ENCODE data around the gene CD151. TPM values are rescaled to one million over a fixed set of nuclear protein-coding genes. Genes with fewer than 3 reads are reported as not detected.

CD151 gene
- total RNA-seq, 1 experiment from 2014 or later, result 482 TPM

DNA sequence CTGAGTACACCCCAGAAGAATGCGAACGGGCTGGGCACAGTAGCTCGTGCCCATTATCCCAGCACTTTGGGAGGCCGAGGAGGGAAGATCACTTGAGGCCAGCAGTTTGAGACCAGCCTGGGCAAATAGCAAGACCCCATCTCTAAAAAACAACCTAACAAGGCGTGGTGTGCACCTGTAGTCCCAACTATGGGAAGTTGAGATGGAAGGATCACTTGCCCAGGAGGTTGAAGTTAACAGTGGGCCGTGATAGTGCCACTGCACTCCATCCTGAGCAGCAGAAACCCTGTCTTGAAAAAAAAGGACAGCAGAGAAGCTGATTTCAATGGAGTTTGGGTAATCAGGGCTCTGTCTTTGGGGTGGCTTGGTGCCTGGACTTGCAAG lies 19.7 kb upstream of the CD151 start:
- Mint-ChIP-seq H3K4me3 (ENCODE audit: low read depth, unreplicated experiment) (no peak overlapping the region), H3K36me3 (ENCODE audit: insufficient read depth, unreplicated experiment) (peaks cover 78% of the 10 kb centered on the region), H3K27ac (ENCODE audit: unreplicated experiment) (no peak overlapping the region), H3K4me1 (ENCODE audit: low read depth, unreplicated experiment) (peaks cover 12% of the 10 kb centered on the region), H3K27me3 (ENCODE audit: unreplicated experiment) (no peaks in the 10 kb centered on the region), H3K9me3 (ENCODE audit: low read depth, unreplicated experiment) (no peaks in the 10 kb centered on the region)
- intact Hi-C loops (cut with micrococcal nuclease; ENCODE audit: unreplicated experiment), result no loop called here
- TF ChIP-seq, protein P1, sequence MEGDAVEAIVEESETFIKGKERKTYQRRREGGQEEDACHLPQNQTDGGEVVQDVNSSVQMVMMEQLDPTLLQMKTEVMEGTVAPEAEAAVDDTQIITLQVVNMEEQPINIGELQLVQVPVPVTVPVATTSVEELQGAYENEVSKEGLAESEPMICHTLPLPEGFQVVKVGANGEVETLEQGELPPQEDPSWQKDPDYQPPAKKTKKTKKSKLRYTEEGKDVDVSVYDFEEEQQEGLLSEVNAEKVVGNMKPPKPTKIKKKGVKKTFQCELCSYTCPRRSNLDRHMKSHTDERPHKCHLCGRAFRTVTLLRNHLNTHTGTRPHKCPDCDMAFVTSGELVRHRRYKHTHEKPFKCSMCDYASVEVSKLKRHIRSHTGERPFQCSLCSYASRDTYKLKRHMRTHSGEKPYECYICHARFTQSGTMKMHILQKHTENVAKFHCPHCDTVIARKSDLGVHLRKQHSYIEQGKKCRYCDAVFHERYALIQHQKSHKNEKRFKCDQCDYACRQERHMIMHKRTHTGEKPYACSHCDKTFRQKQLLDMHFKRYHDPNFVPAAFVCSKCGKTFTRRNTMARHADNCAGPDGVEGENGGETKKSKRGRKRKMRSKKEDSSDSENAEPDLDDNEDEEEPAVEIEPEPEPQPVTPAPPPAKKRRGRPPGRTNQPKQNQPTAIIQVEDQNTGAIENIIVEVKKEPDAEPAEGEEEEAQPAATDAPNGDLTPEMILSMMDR (IDR thresholded peaks at IDR 0.05; ENCODE audit: unreplicated experiment), result no peak
- CTCF ChIA-PET, result no interaction called here
- DNase-seq, result no peak
- BruUV-seq (replicated peaks), result no TSS peak

DNA sequence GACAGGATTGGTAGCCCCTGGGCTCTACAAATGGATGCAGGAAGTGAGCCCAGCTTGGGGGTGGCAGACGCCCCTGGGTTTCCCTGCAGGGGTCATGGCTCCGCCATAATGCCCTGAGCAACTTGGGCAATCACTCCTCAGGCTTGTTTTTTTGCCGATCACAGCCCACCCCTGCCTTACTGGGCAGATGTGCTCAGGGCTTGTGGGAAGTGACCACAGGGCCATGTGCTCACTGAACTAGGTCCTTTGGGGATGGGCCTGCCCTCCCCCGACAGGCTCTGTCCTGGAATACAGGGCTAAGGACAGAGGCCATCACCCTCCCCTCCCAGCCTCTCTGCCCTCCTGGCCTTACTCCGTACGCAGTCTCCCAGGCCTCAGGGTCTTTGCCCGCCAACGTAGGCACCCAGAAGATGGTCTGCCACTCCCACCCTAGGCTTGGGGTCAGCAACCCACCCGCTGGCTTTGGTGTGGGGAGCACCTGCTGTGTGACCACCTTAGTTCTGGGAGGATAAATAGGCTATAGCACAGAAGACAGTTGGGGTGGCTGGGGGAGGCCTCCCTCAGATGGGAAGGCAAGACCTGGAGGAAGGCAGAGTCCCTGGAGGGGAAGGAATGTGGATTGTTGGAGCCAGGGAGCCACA lies 19.2 kb upstream of the CD151 start:
- Mint-ChIP-seq H3K4me3 (ENCODE audit: low read depth, unreplicated experiment) (no peak overlapping the region), H3K27me3 (ENCODE audit: unreplicated experiment) (no peaks in the 10 kb centered on the region), H3K27ac (ENCODE audit: unreplicated experiment) (no peak overlapping the region), H3K4me1 (ENCODE audit: low read depth, unreplicated experiment) (peaks cover 10% of the 10 kb centered on the region), H3K9me3 (ENCODE audit: low read depth, unreplicated experiment) (no peaks in the 10 kb centered on the region), H3K36me3 (ENCODE audit: insufficient read depth, unreplicated experiment) (peaks cover 76% of the 10 kb centered on the region)
- CTCF ChIA-PET, result no interaction called here
- intact Hi-C loops (cut with micrococcal nuclease; ENCODE audit: unreplicated experiment), result no loop called here
- no peak for DNase-seq
- TF ChIP-seq, protein P1 (IDR thresholded peaks at IDR 0.05; ENCODE audit: unreplicated experiment), result no peak
- BruUV-seq (replicated peaks), result no TSS peak

DNA sequence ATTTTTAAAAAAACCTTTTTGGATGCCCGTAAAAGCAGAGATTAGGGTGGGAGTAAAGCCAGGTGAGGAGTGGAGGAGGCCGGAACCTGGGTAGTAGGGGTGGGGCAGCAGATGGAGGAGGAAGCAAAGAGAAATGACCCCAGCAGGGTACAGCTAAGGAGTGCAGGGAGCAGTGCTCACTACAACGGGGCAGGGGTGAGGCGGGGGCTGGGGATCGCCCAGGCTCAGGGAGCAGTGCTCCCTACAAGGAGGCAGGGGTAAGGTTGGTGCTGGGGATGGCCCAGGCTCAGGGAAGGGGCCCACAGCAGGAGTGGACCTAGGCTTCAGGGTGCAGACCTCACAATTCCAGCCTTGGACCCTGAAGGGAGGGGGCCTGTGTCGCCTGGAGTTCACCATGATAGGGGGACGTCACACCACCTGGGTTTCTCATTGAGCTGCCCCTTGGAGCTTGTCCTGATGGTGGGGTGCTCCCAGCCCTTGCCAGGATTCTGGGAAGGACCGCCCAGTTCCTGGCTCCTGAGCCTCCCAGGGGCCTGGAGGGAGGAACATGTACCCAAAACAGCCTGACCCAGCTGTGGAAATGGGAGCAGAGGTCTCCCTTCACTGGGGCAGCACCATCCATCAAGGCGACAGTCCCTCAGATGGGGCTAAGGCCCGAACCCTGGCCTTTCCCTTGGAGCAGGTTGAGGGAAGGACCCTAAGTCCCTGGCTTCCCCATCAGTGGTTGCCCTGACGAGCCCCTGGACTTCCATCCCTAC lies 16.9 kb upstream of the CD151 start:
- Mint-ChIP-seq H3K27ac (ENCODE audit: unreplicated experiment) (no peak overlapping the region), H3K9me3 (ENCODE audit: low read depth, unreplicated experiment) (no peaks in the 10 kb centered on the region), H3K4me3 (ENCODE audit: low read depth, unreplicated experiment) (no peak overlapping the region), H3K27me3 (ENCODE audit: unreplicated experiment) (no peaks in the 10 kb centered on the region), H3K36me3 (ENCODE audit: insufficient read depth, unreplicated experiment) (peaks cover 76% of the 10 kb centered on the region), H3K4me1 (ENCODE audit: low read depth, unreplicated experiment) (peaks cover 6% of the 10 kb centered on the region)
- TF ChIP-seq, protein P1 (IDR thresholded peaks at IDR 0.05; ENCODE audit: unreplicated experiment), result no peak
- DNase-seq, result no peak
- no TSS peak for BruUV-seq (replicated peaks)
- CTCF ChIA-PET, result no interaction called here
- intact Hi-C loops (cut with micrococcal nuclease; ENCODE audit: unreplicated experiment), result no loop called here

DNA sequence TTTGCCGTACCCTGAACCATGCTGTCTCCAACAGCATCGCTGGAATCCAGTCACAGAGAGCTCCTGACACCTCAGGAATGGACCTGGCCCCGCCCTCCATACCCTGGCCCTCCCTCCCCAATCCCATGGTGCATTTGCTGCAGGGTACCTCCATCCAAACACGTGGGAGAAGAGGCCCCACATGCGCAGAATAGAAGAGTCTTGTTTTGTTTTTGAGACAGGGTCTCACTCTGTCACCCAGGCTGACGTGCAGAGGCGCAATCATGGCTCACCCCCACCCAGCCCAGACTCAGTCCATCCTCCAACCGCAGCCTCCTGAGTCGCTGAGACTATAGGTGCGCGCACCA lies 16.3 kb upstream of the CD151 start:
- H3K4me3 Mint-ChIP-seq (ENCODE audit: low read depth, unreplicated experiment), result no peak overlapping the region
- no peak overlapping the region for H3K27ac Mint-ChIP-seq (ENCODE audit: unreplicated experiment)
- BruUV-seq (replicated peaks), result no TSS peak
- CTCF ChIA-PET, result no interaction called here
- no peaks in the 10 kb centered on the region for H3K9me3 Mint-ChIP-seq (ENCODE audit: low read depth, unreplicated experiment)
- H3K36me3 Mint-ChIP-seq (ENCODE audit: insufficient read depth, unreplicated experiment), result peaks cover 76% of the 10 kb centered on the region
- DNase-seq, result no peak
- intact Hi-C loops (cut with micrococcal nuclease; ENCODE audit: unreplicated experiment), result no loop called here
- TF ChIP-seq, protein P1 (IDR thresholded peaks at IDR 0.05; ENCODE audit: unreplicated experiment), result no peak
- H3K27me3 Mint-ChIP-seq (ENCODE audit: unreplicated experiment), result no peaks in the 10 kb centered on the region
- peaks cover under 1% of the 10 kb centered on the region for H3K4me1 Mint-ChIP-seq (ENCODE audit: low read depth, unreplicated experiment)
